ENCODE data around the gene GPR148. TPM values are rescaled to one million over a fixed set of nuclear protein-coding genes. Genes with fewer than 3 reads are reported as not detected.

GPR148 gene
- total RNA-seq, 2 experiments from 2014 or later = not detected

DNA sequence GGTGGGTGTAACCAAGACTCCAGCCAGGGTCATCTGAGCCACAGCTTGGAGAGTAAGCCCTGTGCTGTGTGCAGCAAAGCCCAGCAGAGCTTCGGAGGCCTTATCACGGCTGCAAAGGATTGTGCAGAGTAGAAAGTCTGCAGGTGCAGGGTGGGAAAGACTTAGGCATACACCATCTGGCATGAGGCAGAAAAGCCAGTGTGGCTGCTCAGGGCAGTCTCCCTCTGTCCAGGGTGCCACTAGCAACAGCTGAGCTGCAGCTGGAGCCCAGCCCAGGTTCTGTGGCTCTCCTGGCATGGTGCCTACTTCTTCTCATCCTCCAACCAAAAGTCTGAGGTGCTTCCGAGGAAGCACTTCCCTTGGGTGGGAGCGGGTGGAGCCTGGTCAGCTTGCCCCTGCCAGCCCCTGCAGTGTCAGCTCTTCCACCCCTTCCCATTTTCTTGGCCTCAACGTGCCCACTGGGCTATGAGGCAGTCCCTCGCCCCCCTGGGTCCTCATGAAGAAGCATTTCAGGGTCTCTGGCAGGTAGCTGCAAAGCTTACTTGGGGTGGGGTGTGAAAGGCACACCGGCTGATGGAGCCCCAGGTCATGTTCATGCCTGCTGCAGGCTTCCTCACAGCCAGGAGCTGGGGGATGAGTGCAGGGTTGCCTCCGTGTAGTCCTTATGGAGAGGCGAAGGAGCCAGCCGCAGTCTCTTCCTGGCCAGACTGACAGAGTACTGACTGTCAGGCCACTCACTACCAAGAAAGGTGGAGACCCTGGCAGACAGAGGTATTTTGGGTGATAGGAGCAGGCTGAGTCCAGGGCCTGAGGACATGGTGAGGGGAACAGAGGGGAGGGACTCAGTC lies 31.3 kb downstream of the GPR148 start:
- CTCF ChIA-PET (ENCODE audit: unreplicated experiment) = no interaction called here
- BruUV-seq (replicated peaks) = no TSS peak

DNA sequence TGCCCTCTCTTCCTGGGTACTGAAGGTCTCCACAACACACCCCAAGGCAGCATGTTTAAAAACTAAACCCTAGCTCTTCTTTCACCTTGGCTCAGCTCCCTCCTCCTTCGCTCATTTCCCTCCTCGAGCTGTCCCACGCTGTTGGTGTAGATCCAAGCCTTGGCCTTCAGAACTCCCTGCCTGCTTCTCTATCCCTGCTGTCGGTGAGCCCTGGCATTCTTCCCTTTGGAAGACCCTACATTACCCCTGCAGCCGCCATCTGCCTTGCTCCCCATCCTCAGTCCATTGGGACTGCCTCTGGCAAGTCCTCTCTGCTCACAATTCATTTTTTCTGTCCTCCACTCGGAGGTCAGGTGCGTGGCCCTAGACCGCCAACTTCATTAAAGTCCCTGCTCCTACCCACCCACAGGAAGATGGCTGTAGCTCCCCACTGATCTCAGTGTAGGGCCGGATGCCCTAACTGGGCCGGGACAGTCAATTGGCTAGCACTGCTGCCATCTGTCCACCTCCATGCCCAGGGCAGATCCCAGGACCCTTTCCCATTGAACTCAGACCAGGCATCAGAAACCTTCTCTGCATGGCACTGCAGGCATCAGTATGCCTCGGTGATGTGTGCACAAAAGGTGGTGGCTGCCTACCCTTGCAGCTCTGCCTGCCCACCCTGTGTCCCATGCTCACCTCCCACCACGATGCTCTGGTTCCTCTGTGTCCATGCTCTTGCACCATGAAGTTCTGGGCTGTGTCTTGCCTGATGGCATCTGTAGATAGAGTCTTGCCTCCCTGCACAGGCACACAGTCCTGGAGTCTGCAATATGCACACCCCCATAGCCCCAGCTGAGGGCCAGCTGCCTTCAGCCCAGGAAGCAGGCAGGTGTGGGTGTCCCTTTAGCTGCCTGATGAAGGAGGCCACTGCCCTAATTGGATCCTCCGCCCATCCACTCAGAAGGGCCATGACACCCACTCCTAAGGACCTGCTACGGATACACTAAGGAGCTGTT lies 32.2 kb downstream of the GPR148 start:
- ChIA-PET CTCF (ENCODE audit: unreplicated experiment) (no interaction called here), POLR2A (no interaction called here)
- H3K4me3 ChIP-seq (ENCODE audit: low read depth, low read length, poor library complexity, severe bottlenecking) = no peak overlapping the region
- no peaks in the 10 kb centered on the region for H4K20me1 ChIP-seq (ENCODE audit: insufficient read depth, low read length)
- H2AFZ ChIP-seq (ENCODE audit: low read length) = no peak overlapping the region
- no peak for TF ChIP-seq EZH2phosphoT487 (IDR thresholded peaks at IDR 0.05; ENCODE audit: borderline replicate concordance, low read depth, low read length)
- TF ChIP-seq, protein P1, sequence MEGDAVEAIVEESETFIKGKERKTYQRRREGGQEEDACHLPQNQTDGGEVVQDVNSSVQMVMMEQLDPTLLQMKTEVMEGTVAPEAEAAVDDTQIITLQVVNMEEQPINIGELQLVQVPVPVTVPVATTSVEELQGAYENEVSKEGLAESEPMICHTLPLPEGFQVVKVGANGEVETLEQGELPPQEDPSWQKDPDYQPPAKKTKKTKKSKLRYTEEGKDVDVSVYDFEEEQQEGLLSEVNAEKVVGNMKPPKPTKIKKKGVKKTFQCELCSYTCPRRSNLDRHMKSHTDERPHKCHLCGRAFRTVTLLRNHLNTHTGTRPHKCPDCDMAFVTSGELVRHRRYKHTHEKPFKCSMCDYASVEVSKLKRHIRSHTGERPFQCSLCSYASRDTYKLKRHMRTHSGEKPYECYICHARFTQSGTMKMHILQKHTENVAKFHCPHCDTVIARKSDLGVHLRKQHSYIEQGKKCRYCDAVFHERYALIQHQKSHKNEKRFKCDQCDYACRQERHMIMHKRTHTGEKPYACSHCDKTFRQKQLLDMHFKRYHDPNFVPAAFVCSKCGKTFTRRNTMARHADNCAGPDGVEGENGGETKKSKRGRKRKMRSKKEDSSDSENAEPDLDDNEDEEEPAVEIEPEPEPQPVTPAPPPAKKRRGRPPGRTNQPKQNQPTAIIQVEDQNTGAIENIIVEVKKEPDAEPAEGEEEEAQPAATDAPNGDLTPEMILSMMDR (conservative IDR thresholded peaks at IDR 0.05; ENCODE audit: low read length) = no peak
- no peak for DNase-seq (ENCODE audit: low spot score)
- no peak overlapping the region for H3K4me2 ChIP-seq (ENCODE audit: low read length)
- intact Hi-C loops (cut with micrococcal nuclease; ENCODE audit: unreplicated experiment) = no loop called here
- H3K9me3 ChIP-seq (ENCODE audit: low read length) = no peaks in the 10 kb centered on the region
- H3K79me2 ChIP-seq (ENCODE audit: insufficient read depth, low read depth, low read length) = no peaks in the 10 kb centered on the region
- BruUV-seq (replicated peaks) = no TSS peak
- no peaks in the 10 kb centered on the region for H3K36me3 ChIP-seq (ENCODE audit: insufficient read depth, low read length)
- no peaks in the 10 kb centered on the region for H3K9me2 ChIP-seq (ENCODE audit: insufficient read depth, low read length)
- no peaks in the 10 kb centered on the region for H3K4me1 ChIP-seq (ENCODE audit: insufficient read depth, low read length, poor library complexity, severe bottlenecking)
- H3K27ac ChIP-seq (ENCODE audit: low read depth, low read length, poor library complexity, severe bottlenecking) = no peak overlapping the region

More for the DNA sequence above, 31.3 kb downstream of the GPR148 start:
- H3K27ac ChIP-seq (ENCODE audit: low read depth, low read length, poor library complexity, severe bottlenecking) = no peak overlapping the region
- no peak for TF ChIP-seq EZH2phosphoT487 (IDR thresholded peaks at IDR 0.05; ENCODE audit: borderline replicate concordance, low read depth, low read length)
- TF ChIP-seq, protein P1 (conservative IDR thresholded peaks at IDR 0.05; ENCODE audit: low read length) = no peak
- no peaks in the 10 kb centered on the region for H3K9me2 ChIP-seq (ENCODE audit: insufficient read depth, low read length)
- no peaks in the 10 kb centered on the region for H3K4me1 ChIP-seq (ENCODE audit: insufficient read depth, low read length, poor library complexity, severe bottlenecking)
- H3K4me3 ChIP-seq (ENCODE audit: low read depth, low read length, poor library complexity, severe bottlenecking) = no peak overlapping the region
- no peaks in the 10 kb centered on the region for H3K79me2 ChIP-seq (ENCODE audit: insufficient read depth, low read depth, low read length)
- POLR2A ChIA-PET = no interaction called here
- no peak overlapping the region for H3K4me2 ChIP-seq (ENCODE audit: low read length)
- H4K20me1 ChIP-seq (ENCODE audit: insufficient read depth, low read length) = no peaks in the 10 kb centered on the region
- intact Hi-C loops (cut with micrococcal nuclease; ENCODE audit: unreplicated experiment) = no loop called here
- no peaks in the 10 kb centered on the region for H3K36me3 ChIP-seq (ENCODE audit: insufficient read depth, low read length)
- H3K9me3 ChIP-seq (ENCODE audit: low read length) = no peaks in the 10 kb centered on the region
- no peak for DNase-seq (ENCODE audit: low spot score)
- no peak overlapping the region for H2AFZ ChIP-seq (ENCODE audit: low read length)

Data from OCI-LY7 (cell line).